Adrenal gland (tissue), 12 donors: ENCODE measurements around the gene NARF. TPM values are rescaled to one million over a fixed set of nuclear protein-coding genes. Genes with fewer than 3 reads are reported as not detected.

Source experiments
- DNase-seq, 7 donors: peaks; one replicate each; pipeline ENCODE4 v3.0.0-alpha.2; 2019 to 2020
- H3K27ac ChIP-seq, 5 donors: fragments of 200-600 bp; sonication (generic) in 4 of 5; 1 replicate in 3 of 5; 2 replicates in 2 of 5; pipeline versions ENCODE4 v1.5.1 to v1.8.0; 2016 to 2020; ENCODE audit warnings: mild to moderate bottlenecking in 1 of 5
- H3K27me3 ChIP-seq: fragments of 200-600 bp; 2 replicates; pipeline ENCODE4 v1.8.0; 2021
- H3K36me3 ChIP-seq, 2 donors: fragments of 200-600 bp; replicated peaks in 1 of 2; 1 replicate in 1 of 2; 2 replicates in 1 of 2; pipeline versions ENCODE4 v1.5.1 to v1.8.0; 2018 to 2022
- H3K4me1 ChIP-seq, 2 donors: fragments of 200-600 bp; replicated peaks in 1 of 2; 1 replicate in 1 of 2; 2 replicates in 1 of 2; pipeline versions ENCODE4 v1.5.1 to v1.8.0; 2018 to 2021
- H3K4me3 ChIP-seq, 4 donors: fragments of 200-600 bp; sonication (generic) in 3 of 4; one replicate each; pipeline ENCODE4 v1.5.1; 2016 to 2018
- H3K9me3 ChIP-seq, 3 donors: fragments of 200-600 bp; sonication (generic) in 1 of 3; replicated peaks in 1 of 3; 1 replicate in 2 of 3; 2 replicates in 1 of 3; pipeline versions ENCODE4 v1.5.1 to v1.8.0; 2016 to 2021
- CTCF ChIP-seq, 6 experiments: fragments of 450-650 bp in 4 of 6; fragments of 200-600 bp in 2 of 6; sonication (generic) in 1 of 6; IDR thresholded peaks; 1 replicate in 5 of 6; 2 replicates in 1 of 6; pipeline versions ENCODE4 v1.5.1 to v1.8.0; 2016 to 2021; ENCODE audit warnings: antibody characterized with exemption in 6 of 6, mild to moderate bottlenecking in 2 of 6, moderate library complexity in 1 of 6
- POLR2A ChIP-seq, 2 donors: fragments of 450-650 bp; IDR thresholded peaks; one replicate each; pipeline ENCODE4 v1.6.1; 2017; ENCODE audit warnings: antibody characterized with exemption in 2 of 2, mild to moderate bottlenecking in 2 of 2, moderate library complexity in 1 of 2
- WGBS, 4 donors: extraction: QIAGEN DNeasy Blood & Tissue Kit in 2 of 4; methylation state at CpG; one replicate each; pipeline versions ENCODE4 v1.1.5 to v1.1.7; 2013 to 2017; 5-methylcytosine and 5-hydroxymethylcytosine counted together
- intact Hi-C, 2 donors: fragments of 100-400 bp; cut with DNase I; formaldehyde crosslinking; loops; one replicate each; pipeline versions ENCODE4 v1.14.1 to v1.15.0; 2022 to 2023
- polyA plus RNA-seq, 3 donors: library from polyadenylated mRNA; stranded (reverse); fragments of 200-250 nt in 2 of 3; fragments of 350-450 nt in 1 of 3; fragmentation: Illumina TruSeq in 1 of 3; extraction: RNeasy Lipid Tissue Mini Kit (QIAGEN cat#74804) in 1 of 3; gene quantifications; one replicate each; pipeline ENCODE4 v1.2.3, GENCODE V29; 2013 to 2014
- total RNA-seq, 9 donors: library from RNA; depleted of rRNA in 4 of 9; stranded (reverse); fragments of >200 nt in 4 of 9; fragments of 120-200 nt in 1 of 9; fragmentation: NEBNext Ultra II Directional in 1 of 9; extraction: Animal tissue kit (Norgen Biotek cat#: 25700) in 1 of 9; gene quantifications; one replicate each; pipeline versions ENCODE4 v1.1.0 to v1.2.4, GENCODE V29; 2013 to 2023
- donor health status: healthy with polysubstance abuse.
- donor health status: Bipolar disorder and iron deficiency.
- donor health status: DM: yes; HTN: yes; CAD: no.
- donor health status: DM: no; HTN: no; CAD: no.
- donor health status: DM: no; HTN: no; CAD: no.
- donor health status: DM: yes; HTN: yes; CAD: no.

Gene NARF
- total and polyA plus RNA-seq, 12 donors, result 21.8 to 198 (median 55.1) TPM

- H3K27ac ChIP-seq, result no peak overlapping the region
- no peaks in the 10 kb centered on the region for H3K4me1 ChIP-seq
- H3K27me3 ChIP-seq, result no peaks in the 10 kb centered on the region
- no peak for DNase-seq
- TF ChIP-seq CTCF (IDR thresholded peaks at IDR 0.05) (no peak), POLR2A (IDR thresholded peaks at IDR 0.05) (no peak)
- intact Hi-C loops, result no loop called here
- H3K9me3 ChIP-seq, result no peaks in the 10 kb centered on the region
- WGBS, 4 donors, result 79 to 82% (median 82%) methylated on average over 12 to 13 of the region's 13 CpGs
- no peak overlapping the region for H3K4me3 ChIP-seq
- peaks cover 0 to 71% of the 10 kb centered on the region in 2 donors for H3K36me3 ChIP-seq
These were observed 27.9 kb downstream of the NARF start for GRCh38 chr17:82486231-82487094.

GRCh38 chr17:82487910-82488309 is 29.4 kb downstream of the NARF start:
- intact Hi-C loops, result no loop called here
- Histone ChIP-seq H3K27me3 (no peaks in the 10 kb centered on the region), H3K36me3 (peaks cover 0 to 58% of the 10 kb centered on the region in 2 donors), H3K9me3 (no peaks in the 10 kb centered on the region), H3K4me3 (no peak overlapping the region), H3K4me1 (peaks cover 0 to 6% of the 10 kb centered on the region in 2 donors), H3K27ac (no peak overlapping the region)
- TF ChIP-seq POLR2A (IDR thresholded peaks at IDR 0.05) (no peak), CTCF (IDR thresholded peaks at IDR 0.05) (no peak)
- DNase-seq, result no peak
- 93 to 95% (median 94%) methylated on average over 14 of the region's 14 CpGs for WGBS, 4 donors

- H3K4me1 ChIP-seq, result peaks cover 0 to 16% of the 10 kb centered on the region in 2 donors
- H3K27ac ChIP-seq, result no peak overlapping the region
- no peak overlapping the region for H3K4me3 ChIP-seq
- intact Hi-C loops, result no loop called here
- WGBS, 4 donors, result 70 to 76% (median 74%) methylated on average over 7 to 8 of the region's 8 CpGs
- H3K27me3 ChIP-seq, result no peaks in the 10 kb centered on the region
- TF ChIP-seq CTCF (IDR thresholded peaks at IDR 0.05) (no peak), POLR2A (IDR thresholded peaks at IDR 0.05) (no peak)
- H3K36me3 ChIP-seq, result peaks cover 0 to 45% of the 10 kb centered on the region in 2 donors
- peak in 1 of 7 donors; percentile 18 for DNase-seq
- no peaks in the 10 kb centered on the region for H3K9me3 ChIP-seq
These were observed 30.6 kb downstream of the NARF start for GRCh38 chr17:82489117-82489516.

- peaks cover 0 to 19% of the 10 kb centered on the region in 2 donors for H3K4me1 ChIP-seq
- WGBS, 4 donors, result 92 to 95% (median 94%) methylated on average over 21 of the region's 21 CpGs
- no peaks in the 10 kb centered on the region for H3K27me3 ChIP-seq
- TF ChIP-seq CTCF (IDR thresholded peaks at IDR 0.05) (no peak), POLR2A (IDR thresholded peaks at IDR 0.05) (no peak)
- no peak for DNase-seq
- H3K36me3 ChIP-seq, result peaks cover 0 to 37% of the 10 kb centered on the region in 2 donors
- no peak overlapping the region for H3K27ac ChIP-seq
- intact Hi-C loops, result no loop called here
- no peaks in the 10 kb centered on the region for H3K9me3 ChIP-seq
- no peak overlapping the region for H3K4me3 ChIP-seq
These were observed 31.4 kb downstream of the NARF start for GRCh38 chr17:82489851-82490511.
